ENCODE measurements around the gene ERICH4.
"Not testable (repeated sequence)": the region's sequence is repeated elsewhere in the genome, so short reads cannot be mapped to it uniquely, and the experiment has no call there.

ERICH4 gene

DNA sequence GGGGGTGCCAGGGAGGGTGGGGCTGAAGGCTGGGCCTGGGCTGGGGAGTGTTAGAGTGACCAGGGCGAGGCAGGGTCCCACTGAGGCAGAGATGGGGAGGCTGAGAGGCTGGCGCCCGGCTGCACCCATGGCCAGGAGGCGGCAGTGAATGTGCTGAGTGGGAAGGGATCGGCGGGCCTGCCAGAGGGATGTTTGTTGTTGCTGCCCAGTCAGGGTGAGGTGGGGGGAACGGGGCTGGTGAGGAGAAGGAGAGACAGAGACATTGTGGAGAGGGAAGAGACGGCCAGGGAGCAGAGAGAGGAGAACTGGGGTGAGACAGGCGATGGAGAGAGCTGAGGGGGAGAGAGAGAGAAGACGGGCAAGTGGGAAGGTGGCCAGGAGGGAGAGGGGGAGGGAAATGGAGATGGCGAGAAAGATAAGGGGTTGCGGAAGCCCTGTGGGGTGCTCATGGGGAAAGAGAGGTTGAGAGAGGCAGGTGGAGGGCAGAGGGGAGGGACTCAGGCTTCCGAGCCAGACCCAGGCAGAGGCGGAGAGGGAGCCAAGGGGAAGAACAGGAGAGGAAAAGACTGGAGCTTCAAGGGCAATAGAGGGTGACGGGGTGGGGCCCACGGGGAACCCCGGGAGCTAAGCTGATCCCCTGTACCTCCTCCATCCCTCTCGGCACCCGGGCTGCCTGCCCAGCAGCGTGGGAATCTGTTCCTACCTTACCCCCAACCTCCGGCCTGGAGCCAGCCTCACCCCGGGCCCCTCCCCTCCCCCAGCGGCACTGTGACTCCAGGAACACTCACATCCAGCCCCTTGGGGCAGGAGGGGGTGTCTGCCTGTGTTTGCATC is 15.1 kb upstream of the ERICH4 start:
- peak overlapping the region; percentile 55 for H3K4me3 ChIP-seq (replicated peaks; ENCODE audit: low read depth, low read length)
- TF ChIP-seq, protein P1, sequence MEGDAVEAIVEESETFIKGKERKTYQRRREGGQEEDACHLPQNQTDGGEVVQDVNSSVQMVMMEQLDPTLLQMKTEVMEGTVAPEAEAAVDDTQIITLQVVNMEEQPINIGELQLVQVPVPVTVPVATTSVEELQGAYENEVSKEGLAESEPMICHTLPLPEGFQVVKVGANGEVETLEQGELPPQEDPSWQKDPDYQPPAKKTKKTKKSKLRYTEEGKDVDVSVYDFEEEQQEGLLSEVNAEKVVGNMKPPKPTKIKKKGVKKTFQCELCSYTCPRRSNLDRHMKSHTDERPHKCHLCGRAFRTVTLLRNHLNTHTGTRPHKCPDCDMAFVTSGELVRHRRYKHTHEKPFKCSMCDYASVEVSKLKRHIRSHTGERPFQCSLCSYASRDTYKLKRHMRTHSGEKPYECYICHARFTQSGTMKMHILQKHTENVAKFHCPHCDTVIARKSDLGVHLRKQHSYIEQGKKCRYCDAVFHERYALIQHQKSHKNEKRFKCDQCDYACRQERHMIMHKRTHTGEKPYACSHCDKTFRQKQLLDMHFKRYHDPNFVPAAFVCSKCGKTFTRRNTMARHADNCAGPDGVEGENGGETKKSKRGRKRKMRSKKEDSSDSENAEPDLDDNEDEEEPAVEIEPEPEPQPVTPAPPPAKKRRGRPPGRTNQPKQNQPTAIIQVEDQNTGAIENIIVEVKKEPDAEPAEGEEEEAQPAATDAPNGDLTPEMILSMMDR (IDR thresholded peaks at IDR 0.05; ENCODE audit: low read length, missing control alignments) = no peak
- DNase-seq (ENCODE audit: low read depth) = no peak

- TF ChIP-seq, protein P1 (IDR thresholded peaks at IDR 0.05; ENCODE audit: low read length, missing control alignments) = no peak
- DNase-seq (ENCODE audit: low read depth) = no peak
- no peak overlapping the region for H3K4me3 ChIP-seq (replicated peaks; ENCODE audit: low read depth, low read length)
These were observed 14.5 kb upstream of the ERICH4 start for GRCh38 chr19:41428481-41428859.

DNA sequence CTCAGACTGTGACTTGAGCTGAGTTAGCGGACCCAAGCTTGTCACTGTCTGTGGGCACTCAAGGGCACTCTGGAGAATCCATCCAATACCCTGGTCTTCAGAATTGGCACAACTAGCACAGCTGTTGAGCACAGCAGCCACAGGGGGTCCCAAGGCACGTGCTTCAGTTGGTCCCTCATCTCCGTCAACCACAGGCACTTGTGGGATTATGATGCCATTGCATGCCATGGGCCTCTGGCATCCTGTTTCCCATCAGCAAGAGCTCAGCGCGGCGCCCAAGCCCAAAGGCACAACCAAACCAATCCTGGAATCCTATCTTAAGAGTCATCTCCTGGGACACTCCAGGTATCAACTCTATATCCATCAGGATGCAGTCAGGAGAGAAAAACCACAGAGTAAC is 12.0 kb upstream of the ERICH4 start:
- no peak for DNase-seq (ENCODE audit: low read depth)
- no peak overlapping the region for H3K4me3 ChIP-seq (replicated peaks; ENCODE audit: low read depth, low read length)
- TF ChIP-seq, protein P1 (IDR thresholded peaks at IDR 0.05; ENCODE audit: low read length, missing control alignments) = no peak

DNA sequence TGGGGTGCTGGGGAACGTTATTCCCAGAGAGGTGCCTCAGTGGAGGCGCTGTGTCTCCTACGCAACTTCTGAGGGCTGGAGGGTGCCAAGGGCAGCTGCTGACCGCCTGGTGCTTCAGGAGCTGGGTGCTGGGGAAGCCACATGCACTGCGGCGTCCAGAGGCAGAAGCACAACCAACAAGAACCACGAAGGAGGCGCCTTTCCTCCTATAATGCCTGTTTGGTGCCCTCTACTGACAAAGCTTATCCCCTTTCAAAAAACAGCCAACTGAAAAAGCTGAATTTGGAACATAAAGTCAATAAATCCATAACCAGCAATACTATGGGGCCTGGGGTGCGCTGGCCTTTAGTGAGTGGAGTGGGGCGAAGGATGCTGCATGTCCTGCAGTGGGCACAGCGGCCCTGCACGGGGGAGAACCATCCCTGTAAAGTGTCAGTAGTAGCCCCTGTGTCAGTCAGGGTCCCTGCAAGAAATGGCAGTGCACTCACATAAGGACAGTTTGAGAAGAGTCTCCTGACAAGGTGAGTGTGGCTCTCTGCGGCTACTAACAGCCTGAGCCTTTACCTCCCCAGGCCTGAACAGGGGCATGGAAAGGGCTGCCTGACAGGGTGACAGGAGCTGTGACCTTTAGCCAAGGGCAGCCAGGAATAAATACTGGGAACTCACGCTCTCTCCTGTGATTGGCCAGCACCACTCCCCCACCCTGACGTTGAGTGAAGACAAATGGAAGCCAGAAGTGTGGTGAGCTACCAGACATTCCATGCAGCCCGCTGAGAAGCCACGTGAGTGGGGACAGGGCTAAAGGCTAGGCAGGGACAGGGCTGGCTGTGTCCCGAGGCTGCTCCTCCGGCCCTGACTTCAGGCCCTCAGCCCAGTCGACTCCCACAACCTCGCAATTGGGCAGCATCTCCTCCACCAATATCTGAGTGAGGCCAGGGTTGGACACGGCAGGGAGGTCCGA is 11.2 kb upstream of the ERICH4 start:
- TF ChIP-seq, protein P1 (IDR thresholded peaks at IDR 0.05; ENCODE audit: low read length, missing control alignments) = peak; percentile 40
- H3K4me3 ChIP-seq (replicated peaks; ENCODE audit: low read depth, low read length) = no peak overlapping the region
- peak; percentile 52 for DNase-seq (ENCODE audit: low read depth)

- DNase-seq (ENCODE audit: low read depth) = no peak
- H3K4me3 ChIP-seq (replicated peaks; ENCODE audit: low read depth, low read length) = no peak overlapping the region
- TF ChIP-seq, protein P1 (IDR thresholded peaks at IDR 0.05; ENCODE audit: low read length, missing control alignments) = no peak
These were observed 9.8 kb upstream of the ERICH4 start for GRCh38 chr19:41433171-41433570.

DNA sequence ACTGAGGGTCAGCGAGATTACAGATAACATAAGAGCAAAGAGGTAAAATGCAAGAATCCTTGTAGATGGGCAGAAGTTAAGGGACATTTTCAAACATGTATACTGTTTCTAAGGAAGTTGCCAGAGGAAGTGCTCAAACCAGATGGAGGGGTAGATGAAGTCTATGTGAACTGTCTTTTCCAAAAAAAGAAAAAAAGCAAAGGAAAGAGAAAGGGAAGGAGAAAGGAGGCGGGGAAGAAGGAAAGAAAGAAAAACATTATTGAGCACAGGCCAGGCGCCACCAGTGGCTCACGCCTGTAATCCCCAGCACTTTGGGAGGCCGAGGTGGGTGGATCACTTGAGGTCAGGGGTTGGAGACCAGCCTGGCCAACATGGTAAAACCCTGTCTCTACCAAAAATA is 8.5 kb upstream of the ERICH4 start:
- TF ChIP-seq, protein P1 (IDR thresholded peaks at IDR 0.05; ENCODE audit: low read length, missing control alignments) = no peak
- no peak for DNase-seq (ENCODE audit: low read depth)
- no peak overlapping the region for H3K4me3 ChIP-seq (replicated peaks; ENCODE audit: low read depth, low read length)

GRCh38 chr19:41435376-41435775 is 7.6 kb upstream of the ERICH4 start:
- not testable (repeated sequence) for H3K4me3 ChIP-seq (replicated peaks; ENCODE audit: low read depth, low read length); DNase-seq (ENCODE audit: low read depth)

Measured in fibroblast of pulmonary artery (primary cell).